ENCODE measurements around the gene CYTH2.

GRCh38 chr19:48469289-48469881, at the start of gene CYTH2:
- TF ChIP-seq, protein P1, sequence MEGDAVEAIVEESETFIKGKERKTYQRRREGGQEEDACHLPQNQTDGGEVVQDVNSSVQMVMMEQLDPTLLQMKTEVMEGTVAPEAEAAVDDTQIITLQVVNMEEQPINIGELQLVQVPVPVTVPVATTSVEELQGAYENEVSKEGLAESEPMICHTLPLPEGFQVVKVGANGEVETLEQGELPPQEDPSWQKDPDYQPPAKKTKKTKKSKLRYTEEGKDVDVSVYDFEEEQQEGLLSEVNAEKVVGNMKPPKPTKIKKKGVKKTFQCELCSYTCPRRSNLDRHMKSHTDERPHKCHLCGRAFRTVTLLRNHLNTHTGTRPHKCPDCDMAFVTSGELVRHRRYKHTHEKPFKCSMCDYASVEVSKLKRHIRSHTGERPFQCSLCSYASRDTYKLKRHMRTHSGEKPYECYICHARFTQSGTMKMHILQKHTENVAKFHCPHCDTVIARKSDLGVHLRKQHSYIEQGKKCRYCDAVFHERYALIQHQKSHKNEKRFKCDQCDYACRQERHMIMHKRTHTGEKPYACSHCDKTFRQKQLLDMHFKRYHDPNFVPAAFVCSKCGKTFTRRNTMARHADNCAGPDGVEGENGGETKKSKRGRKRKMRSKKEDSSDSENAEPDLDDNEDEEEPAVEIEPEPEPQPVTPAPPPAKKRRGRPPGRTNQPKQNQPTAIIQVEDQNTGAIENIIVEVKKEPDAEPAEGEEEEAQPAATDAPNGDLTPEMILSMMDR (IDR thresholded peaks at IDR 0.05; ENCODE audit: insufficient read depth, low read length), result no peak
- peak; percentile 78; the same call in 1 of the 2 replicates for TF ChIP-seq POLR2AphosphoS5 (IDR thresholded peaks at IDR 0.05; ENCODE audit: low read depth)
